ENCODE measurements around the gene FRMD7. TPM values are rescaled to one million over a fixed set of nuclear protein-coding genes. Genes with fewer than 3 reads are reported as not detected.

The FRMD7 gene
- total RNA-seq, 4 donors from 2014 or later, result not detected

- WGBS, result 33% methylated on average over 3 of the region's 3 CpGs
- Histone ChIP-seq H3K9me3 (no peaks in the 10 kb centered on the region), H3K4me3 (no peak overlapping the region), H3K4me1 (no peaks in the 10 kb centered on the region), H3K36me3 (no peaks in the 10 kb centered on the region), H3K27me3 (peaks cover 0 to 3% (median 0%) of the 10 kb centered on the region in 4 donors), H3K27ac (replicated peaks in 1 of 4) (no peak overlapping the region)
- no peak for DNase-seq (ENCODE audit: extremely low spot score)
- intact Hi-C loops (cut with DNase I), result no loop called here
- no peak for TF ChIP-seq POLR2AphosphoS5 (IDR thresholded peaks at IDR 0.05)
- no peak for TF ChIP-seq CTCF (IDR thresholded peaks at IDR 0.05)
- no peak for TF ChIP-seq POLR2A (IDR thresholded peaks at IDR 0.05; ENCODE audit: low read depth)
- TF ChIP-seq EP300 (IDR thresholded peaks at IDR 0.05), result no peak
Measured at GRCh38 chrX:132085786-132086185, 42.0 kb downstream of the FRMD7 start.

GRCh38 chrX:132077912-132078311 is 49.9 kb downstream of the FRMD7 start:
- TF ChIP-seq POLR2AphosphoS5 (IDR thresholded peaks at IDR 0.05) (no peak), EP300 (IDR thresholded peaks at IDR 0.05) (no peak), POLR2A (IDR thresholded peaks at IDR 0.05; ENCODE audit: low read depth) (no peak), CTCF (IDR thresholded peaks at IDR 0.05) (no peak)
- peaks cover 0 to 3% (median 0%) of the 10 kb centered on the region in 4 donors for H3K27me3 ChIP-seq
- H3K4me3 ChIP-seq, result no peak overlapping the region
- no peaks in the 10 kb centered on the region for H3K4me1 ChIP-seq
- no peaks in the 10 kb centered on the region for H3K9me3 ChIP-seq
- H3K36me3 ChIP-seq, result no peaks in the 10 kb centered on the region
- H3K27ac ChIP-seq (replicated peaks in 1 of 4), result no peak overlapping the region
- intact Hi-C loops (cut with DNase I), result no loop called here
- no peak for DNase-seq (ENCODE audit: extremely low spot score)
- WGBS, result 86% methylated on average over 3 of the region's 3 CpGs

GRCh38 chrX:132077414-132077813 is 50.4 kb downstream of the FRMD7 start:
- Histone ChIP-seq H3K36me3 (no peaks in the 10 kb centered on the region), H3K27me3 (peaks cover 0 to under 1% (median 0%) of the 10 kb centered on the region in 4 donors), H3K27ac (replicated peaks in 1 of 4) (no peak overlapping the region), H3K4me1 (no peaks in the 10 kb centered on the region), H3K4me3 (no peak overlapping the region), H3K9me3 (no peaks in the 10 kb centered on the region)
- TF ChIP-seq POLR2AphosphoS5 (IDR thresholded peaks at IDR 0.05), result no peak
- TF ChIP-seq EP300 (IDR thresholded peaks at IDR 0.05), result no peak
- no peak for TF ChIP-seq POLR2A (IDR thresholded peaks at IDR 0.05; ENCODE audit: low read depth)
- TF ChIP-seq CTCF (IDR thresholded peaks at IDR 0.05), result no peak
- DNase-seq (ENCODE audit: extremely low spot score), result no peak
- 67% methylated on average over 1 of the region's 1 CpG for WGBS
- intact Hi-C loops (cut with DNase I), result no loop called here

- Histone ChIP-seq H3K27ac (replicated peaks in 1 of 4) (no peak overlapping the region), H3K36me3 (no peaks in the 10 kb centered on the region), H3K27me3 (no peaks in the 10 kb centered on the region), H3K9me3 (no peaks in the 10 kb centered on the region), H3K4me1 (no peaks in the 10 kb centered on the region), H3K4me3 (no peak overlapping the region)
- TF ChIP-seq CTCF (IDR thresholded peaks at IDR 0.05) (peak in 1 of 3 experiments; percentile 16), POLR2A (IDR thresholded peaks at IDR 0.05; ENCODE audit: low read depth) (no peak), EP300 (IDR thresholded peaks at IDR 0.05) (no peak)
- no peak for DNase-seq (ENCODE audit: extremely low spot score)
- intact Hi-C loops (cut with DNase I), result no loop called here
Measured at GRCh38 chrX:132071254-132071653, 56.6 kb downstream of the FRMD7 start.

GRCh38 chrX:132068405-132068804 is 59.4 kb downstream of the FRMD7 start:
- 67% methylated on average over 1 of the region's 1 CpG for WGBS

More at GRCh38 chrX:132068405-132068804, 59.4 kb downstream of the FRMD7 start:
- DNase-seq (ENCODE audit: extremely low spot score), result no peak
- H3K9me3 ChIP-seq, result no peaks in the 10 kb centered on the region
- no peak overlapping the region for H3K27ac ChIP-seq (replicated peaks in 1 of 4)
- H3K4me3 ChIP-seq, result no peak overlapping the region
- TF ChIP-seq POLR2AphosphoS5 (IDR thresholded peaks at IDR 0.05), result no peak
- no peak for TF ChIP-seq EP300 (IDR thresholded peaks at IDR 0.05)
- TF ChIP-seq POLR2A (IDR thresholded peaks at IDR 0.05; ENCODE audit: low read depth), result no peak
- no peak for TF ChIP-seq CTCF (IDR thresholded peaks at IDR 0.05)
- intact Hi-C loops (cut with DNase I), result no loop called here
- no peaks in the 10 kb centered on the region for H3K36me3 ChIP-seq
- no peaks in the 10 kb centered on the region for H3K27me3 ChIP-seq
- H3K4me1 ChIP-seq, result no peaks in the 10 kb centered on the region
